Endodermal cell (in vitro differentiated cells): ENCODE measurements around the gene DSCAML1. TPM values are rescaled to one million over a fixed set of nuclear protein-coding genes. Genes with fewer than 3 reads are reported as not detected.

Experiments used
- DNase-seq: peaks from one replicate; pipeline ENCODE4 v3.0.0-alpha.2; 2017
- H3K27ac ChIP-seq: 2 replicates; pipeline ENCODE4 v1.5.1; 2013; ENCODE audit warnings: mild to moderate bottlenecking, low read depth, low read length, moderate library complexity
- H3K27me3 ChIP-seq: 2 replicates; pipeline ENCODE4 v1.6.1; 2013; ENCODE audit warnings: mild to moderate bottlenecking, low read length, moderate library complexity; ENCODE audit not compliant: insufficient read depth, control insufficient read depth, poor library complexity, severe bottlenecking
- H3K36me3 ChIP-seq: 2 replicates; pipeline ENCODE4 v1.7.0; 2013; ENCODE audit warnings: mild to moderate bottlenecking, low read length, moderate library complexity; ENCODE audit not compliant: control insufficient read depth, insufficient read depth
- H3K4me1 ChIP-seq: one replicate; pipeline ENCODE4 v1.7.0; 2013; ENCODE audit warnings: low read length; ENCODE audit not compliant: control insufficient read depth, insufficient read depth
- H3K4me3 ChIP-seq: 2 replicates; pipeline ENCODE4 v1.5.1; 2013; ENCODE audit warnings: mild to moderate bottlenecking, low read length, moderate library complexity
- H3K9ac ChIP-seq: 2 replicates; pipeline ENCODE4 v1.6.1; 2013; ENCODE audit warnings: mild to moderate bottlenecking, low read length, moderate library complexity; ENCODE audit not compliant: poor library complexity, severe bottlenecking; ENCODE audit errors: extremely low read depth
- H3K9me3 ChIP-seq: 2 replicates; pipeline ENCODE4 v1.6.1; 2013; ENCODE audit warnings: mild to moderate bottlenecking, low read length, moderate library complexity; ENCODE audit not compliant: control insufficient read depth
- H3K27ac Mint-ChIP-seq: 2 replicates; pipeline ENCODE4 v1.8.0; 2020; ENCODE audit warnings: mixed read lengths
- H3K27me3 Mint-ChIP-seq: 2 replicates; pipeline ENCODE4 v1.8.0; 2021; ENCODE audit warnings: mild to moderate bottlenecking, mixed read lengths; ENCODE audit not compliant: insufficient read depth
- H3K36me3 Mint-ChIP-seq: 2 replicates; pipeline ENCODE4 v1.8.0; 2020; ENCODE audit warnings: low read depth, mixed read lengths
- H3K4me1 Mint-ChIP-seq: 2 replicates; pipeline ENCODE4 v1.8.0; 2020; ENCODE audit warnings: mixed read lengths
- H3K4me3 Mint-ChIP-seq: 2 replicates; pipeline ENCODE4 v1.8.0; 2020; ENCODE audit warnings: mild to moderate bottlenecking, moderate library complexity, mixed read lengths
- H3K9me3 Mint-ChIP-seq: 2 replicates; pipeline ENCODE4 v1.8.0; 2020; ENCODE audit warnings: mild to moderate bottlenecking, mixed read lengths
- CTCF ChIP-seq: fragments of 200-600 bp; sonication (generic); conservative IDR thresholded peaks from 2 replicates; pipeline ENCODE4 v1.5.0; 2021; ENCODE audit warnings: antibody characterized with exemption, mild to moderate bottlenecking
- WGBS, 2 experiments: methylation state at CpG; one replicate each; pipeline versions ENCODE4 v1.1.5 to v1.1.7; 2013; ENCODE audit warnings: missing lambda C conversion rate in 2 of 2, mixed read lengths in 1 of 2; ENCODE audit not compliant: insufficient coverage in 1 of 2, insufficient read length in 1 of 2; 5-methylcytosine and 5-hydroxymethylcytosine counted together
- total RNA-seq, 2 donors: library from RNA; stranded (reverse); fragmentation: NEBNext Ultra II Directional in 1 of 2; extraction: Animal tissue kit (Norgen Biotek cat#: 25700) in 1 of 2; gene quantifications; 2 replicates in 1 of 2; 3 replicates in 1 of 2; pipeline ENCODE4 v1.2.1, GENCODE V29; 2021

The DSCAML1 gene
- total RNA-seq, 2 donors from 2014 or later, result 5.6 to 10.9 TPM

GRCh38 chr11:117468888-117469287 lies 328.1 kb downstream of the DSCAML1 start:
- H3K4me3 Mint-ChIP-seq, result no peak overlapping the region
- Histone ChIP-seq H3K9me3 (no peaks in the 10 kb centered on the region), H3K4me3 (no peak overlapping the region), H3K36me3 (no peaks in the 10 kb centered on the region), H3K9ac (no peak overlapping the region), H3K27me3 (no peaks in the 10 kb centered on the region), H3K27ac (no peak overlapping the region), H3K4me1 (no peaks in the 10 kb centered on the region)
- H3K27ac Mint-ChIP-seq, result no peak overlapping the region
- H3K36me3 Mint-ChIP-seq, result no peaks in the 10 kb centered on the region
- H3K9me3 Mint-ChIP-seq, result no peaks in the 10 kb centered on the region
- peak; percentile 72 for DNase-seq
- peak; percentile 60 for TF ChIP-seq CTCF
- H3K4me1 Mint-ChIP-seq, result no peaks in the 10 kb centered on the region
- H3K27me3 Mint-ChIP-seq, result peaks cover 2% of the 10 kb centered on the region
- 86 to 91% methylated on average over 3 to 4 of the region's 4 CpGs for WGBS, 2 experiments

DNA sequence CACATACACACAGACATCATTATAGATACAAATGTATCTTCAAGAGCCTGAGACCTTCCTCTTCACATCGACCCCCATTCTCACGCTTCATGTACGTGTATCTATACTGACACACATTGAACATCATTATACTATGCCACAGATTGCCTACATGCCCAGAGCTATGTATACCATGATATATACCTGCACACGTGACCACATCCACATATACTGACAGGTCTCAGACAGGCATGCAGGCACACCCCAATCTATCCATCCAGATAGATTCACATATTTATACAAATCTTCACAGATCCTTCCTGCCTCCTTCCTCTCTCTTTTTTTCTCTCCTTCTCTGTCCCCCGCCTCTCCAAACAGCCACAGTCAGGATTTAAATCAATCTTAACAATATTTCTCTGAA lies 329.2 kb downstream of the DSCAML1 start:
- Mint-ChIP-seq H3K9me3 (no peaks in the 10 kb centered on the region), H3K4me1 (no peaks in the 10 kb centered on the region), H3K36me3 (no peaks in the 10 kb centered on the region), H3K27me3 (peaks cover 2% of the 10 kb centered on the region), H3K27ac (no peak overlapping the region), H3K4me3 (no peak overlapping the region)
- no peaks in the 10 kb centered on the region for H3K9me3 ChIP-seq
- no peaks in the 10 kb centered on the region for H3K36me3 ChIP-seq
- H3K27ac ChIP-seq, result no peak overlapping the region
- 92 to 93% methylated on average over 5 of the region's 5 CpGs for WGBS, 2 experiments
- DNase-seq, result no peak
- H3K4me1 ChIP-seq, result no peaks in the 10 kb centered on the region
- no peaks in the 10 kb centered on the region for H3K27me3 ChIP-seq
- no peak overlapping the region for H3K4me3 ChIP-seq
- TF ChIP-seq CTCF, result no peak
- no peak overlapping the region for H3K9ac ChIP-seq

DNA sequence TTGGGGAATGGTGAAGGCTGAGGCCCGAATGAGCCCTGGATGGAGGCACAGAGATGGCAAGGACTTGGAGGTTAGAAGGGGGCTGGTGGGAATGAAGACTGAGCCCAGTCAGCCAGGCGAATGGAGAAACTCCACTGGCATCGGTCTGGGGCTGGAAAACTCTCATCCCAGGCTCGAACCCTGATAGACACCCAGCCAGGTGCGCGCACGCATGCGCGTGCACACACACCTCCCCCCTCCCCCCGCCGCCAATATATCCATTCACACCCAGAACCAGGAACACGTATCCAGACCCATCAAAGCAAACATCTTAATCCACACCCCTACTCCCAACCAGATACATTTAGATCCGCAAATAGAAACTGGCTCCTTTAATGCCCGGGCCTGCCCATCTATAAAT lies 330.1 kb downstream of the DSCAML1 start:
- Histone ChIP-seq H3K36me3 (no peaks in the 10 kb centered on the region), H3K4me1 (no peaks in the 10 kb centered on the region), H3K27me3 (no peaks in the 10 kb centered on the region), H3K9ac (no peak overlapping the region), H3K9me3 (no peaks in the 10 kb centered on the region), H3K4me3 (no peak overlapping the region), H3K27ac (no peak overlapping the region)
- no peak overlapping the region for H3K27ac Mint-ChIP-seq
- no peaks in the 10 kb centered on the region for H3K9me3 Mint-ChIP-seq
- no peak for DNase-seq
- no peaks in the 10 kb centered on the region for H3K36me3 Mint-ChIP-seq
- no peak for TF ChIP-seq CTCF
- H3K4me1 Mint-ChIP-seq, result no peaks in the 10 kb centered on the region
- 88 to 91% methylated on average over 5 to 14 of the region's 14 CpGs for WGBS, 2 experiments
- H3K4me3 Mint-ChIP-seq, result no peak overlapping the region
- peaks cover 2% of the 10 kb centered on the region for H3K27me3 Mint-ChIP-seq
